NCI-H1105 (cell line): Measurements from ENCODE around the gene IFT57.

ENCODE experiments used
- DNase-seq: peaks from one replicate; lab custom pipeline; 2025; lab: John Stamatoyannopoulos, UW

The IFT57 gene

GRCh38 chr3:108218811-108219210 lies 3.4 kb downstream of the IFT57 start:
- no peak for DNase-seq

GRCh38 chr3:108215871-108216270 lies 6.4 kb downstream of the IFT57 start:
- no peak for DNase-seq

- DNase-seq = no peak
Observed at GRCh38 chr3:108209579-108209978, 12.6 kb downstream of the IFT57 start.

- DNase-seq = no peak
Observed at GRCh38 chr3:108208831-108209230, 13.4 kb downstream of the IFT57 start.

DNA sequence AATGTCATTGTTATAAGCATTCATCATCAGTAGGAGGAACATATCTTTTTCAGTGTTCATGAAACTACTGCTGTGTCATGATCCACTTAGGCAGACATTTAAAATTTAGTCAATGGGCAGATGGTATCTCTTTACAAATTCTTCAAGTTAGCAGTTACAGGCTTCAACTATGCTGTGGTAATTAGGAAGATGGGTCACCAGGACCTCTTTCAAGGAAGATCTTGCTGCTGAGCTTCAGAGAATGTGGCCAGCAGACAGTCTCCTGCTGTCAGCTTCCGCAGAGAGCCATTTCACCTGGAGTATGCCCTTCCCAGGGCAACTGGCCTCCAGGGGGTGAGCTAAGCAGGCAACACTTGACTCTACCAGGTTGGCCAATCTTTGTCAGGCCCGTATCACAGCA lies 19.4 kb downstream of the IFT57 start:
- DNase-seq = no peak

DNA sequence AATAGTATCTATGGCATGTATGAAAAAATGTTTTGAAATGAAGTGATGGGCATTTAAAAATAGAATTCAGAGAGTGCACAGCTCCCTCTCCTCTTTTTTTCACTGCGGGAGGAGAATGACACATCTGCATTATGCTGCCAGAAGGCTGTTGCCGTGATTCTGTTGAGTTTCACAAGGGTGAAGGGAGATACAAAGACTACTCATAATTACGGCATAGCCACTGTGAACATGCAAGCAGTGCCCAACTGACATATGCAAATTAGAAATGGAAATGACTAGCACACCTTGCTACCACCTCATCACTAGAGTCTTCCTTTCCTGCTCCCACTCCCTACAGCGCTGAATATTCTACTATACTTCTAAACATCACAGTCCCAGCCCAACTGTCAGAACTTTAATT lies 20.1 kb downstream of the IFT57 start:
- DNase-seq = no peak

GRCh38 chr3:108201258-108201657 lies 21.0 kb downstream of the IFT57 start:
- no peak for DNase-seq

DNA sequence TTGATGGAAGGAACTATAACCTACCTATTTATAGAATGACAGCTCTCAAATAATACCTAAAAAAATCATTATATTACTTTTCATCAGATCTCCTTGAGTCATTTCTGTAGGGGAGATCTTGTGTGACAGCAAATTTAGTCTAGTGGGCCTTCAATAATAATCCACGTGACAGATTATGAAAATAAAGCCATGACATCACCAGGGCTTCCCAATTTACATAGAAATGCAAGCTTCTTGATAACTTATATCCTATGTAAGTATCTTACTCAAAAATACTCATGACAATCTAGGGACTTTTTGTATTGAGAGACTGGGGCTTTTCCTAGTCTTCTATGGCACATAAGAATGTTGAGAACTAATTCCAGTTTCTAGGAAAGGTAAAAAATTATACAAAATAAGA lies 21.6 kb downstream of the IFT57 start:
- DNase-seq = no peak

GRCh38 chr3:108200024-108200423 lies 22.2 kb downstream of the IFT57 start:
- no peak for DNase-seq

GRCh38 chr3:108191394-108191793 lies 30.8 kb downstream of the IFT57 start:
- DNase-seq = no peak

DNA sequence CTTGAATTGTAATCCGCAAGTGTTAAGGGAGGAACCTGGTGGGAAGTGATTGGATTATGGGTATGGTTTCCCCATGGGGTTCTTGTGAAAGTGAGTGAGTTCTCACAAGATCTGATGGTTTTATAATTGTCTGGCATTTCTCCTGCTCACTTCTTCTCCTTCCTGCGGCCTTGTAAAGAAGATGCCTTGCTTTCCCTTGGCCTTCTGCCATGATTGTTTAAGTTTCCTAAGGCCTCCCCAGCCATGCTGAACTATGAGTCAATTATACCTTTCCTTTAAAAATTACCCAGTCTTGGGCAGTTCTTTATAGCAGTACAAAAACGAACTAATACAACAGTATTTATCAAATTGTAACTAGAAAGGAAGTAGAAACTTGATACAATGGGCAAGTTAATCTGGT lies 31.9 kb downstream of the IFT57 start:
- no peak for DNase-seq

- no peak for DNase-seq
Observed at GRCh38 chr3:108189440-108189839, 32.8 kb downstream of the IFT57 start.

GRCh38 chr3:108185536-108185935 lies 36.7 kb downstream of the IFT57 start:
- no peak for DNase-seq

GRCh38 chr3:108184824-108185223 lies 37.4 kb downstream of the IFT57 start:
- no peak for DNase-seq

DNA sequence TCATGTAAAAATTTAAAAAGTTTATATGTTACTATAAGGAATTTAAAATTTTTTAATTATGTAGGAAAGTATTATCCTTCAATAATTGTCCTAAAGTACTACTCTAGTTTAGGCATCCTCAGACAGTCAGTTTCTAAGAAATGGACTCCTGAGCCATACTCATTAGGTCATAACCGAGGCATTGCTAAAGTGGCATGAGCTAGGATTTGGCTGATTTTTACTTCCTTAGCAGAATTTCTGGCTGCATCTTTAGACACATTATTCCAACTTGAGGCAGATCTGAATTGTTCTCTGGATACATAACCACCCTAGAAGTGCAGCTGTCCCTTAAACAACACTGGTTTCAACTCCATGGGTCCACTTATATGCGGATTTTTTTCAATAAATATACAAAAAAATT lies 38.3 kb downstream of the IFT57 start:
- DNase-seq = no peak

GRCh38 chr3:108183181-108183580 lies 39.0 kb downstream of the IFT57 start:
- DNase-seq = peak; percentile 45

- peak; percentile 37 for DNase-seq
Observed at GRCh38 chr3:108182339-108182738, 39.9 kb downstream of the IFT57 start.

GRCh38 chr3:108181172-108181571 lies 41.1 kb downstream of the IFT57 start:
- DNase-seq = no peak

GRCh38 chr3:108180194-108180593 lies 42.0 kb downstream of the IFT57 start:
- peak; percentile 35 for DNase-seq

DNA sequence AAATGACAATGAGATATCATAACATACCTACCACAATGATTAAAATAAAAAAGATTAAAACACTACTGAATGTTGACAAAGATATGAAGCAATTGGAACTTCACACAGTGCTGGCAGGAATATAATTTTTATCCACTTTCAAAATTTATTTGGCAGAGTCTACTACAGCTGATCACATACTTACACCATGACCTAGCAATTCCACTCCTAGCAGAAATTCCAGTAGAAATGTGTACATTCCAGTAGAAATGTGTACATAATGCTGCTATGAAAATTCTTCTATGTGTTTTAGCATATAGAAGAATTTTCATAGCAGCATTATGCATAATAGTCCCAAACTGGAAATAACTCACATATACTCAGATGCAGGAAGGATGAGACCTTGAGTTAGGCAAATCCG lies 43.5 kb downstream of the IFT57 start:
- no peak for DNase-seq

GRCh38 chr3:108177536-108177935 lies 44.7 kb downstream of the IFT57 start:
- no peak for DNase-seq

GRCh38 chr3:108175352-108175751 lies 46.9 kb downstream of the IFT57 start:
- DNase-seq = no peak

DNA sequence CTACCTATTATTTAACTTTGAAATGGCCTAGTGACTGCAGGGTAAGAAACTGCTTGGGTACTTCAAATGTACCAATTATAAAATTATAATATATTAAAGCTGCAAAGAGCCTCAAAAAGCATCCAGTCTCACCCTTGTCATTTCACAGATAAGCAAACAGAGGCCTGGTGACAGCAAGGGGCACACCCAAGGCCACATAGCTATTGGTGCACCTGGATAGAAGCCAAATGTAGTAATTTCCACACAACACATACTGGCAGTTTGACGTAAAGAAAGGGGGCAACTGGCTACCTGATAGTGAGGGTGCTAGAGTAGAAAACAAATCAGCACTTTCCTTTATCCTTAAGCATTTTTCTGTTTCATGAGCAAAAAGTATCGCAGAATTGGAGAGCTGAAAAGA lies 51.1 kb downstream of the IFT57 start:
- peak; percentile 28 for DNase-seq

GRCh38 chr3:108164391-108164790 lies 57.8 kb downstream of the IFT57 start:
- DNase-seq = no peak

DNA sequence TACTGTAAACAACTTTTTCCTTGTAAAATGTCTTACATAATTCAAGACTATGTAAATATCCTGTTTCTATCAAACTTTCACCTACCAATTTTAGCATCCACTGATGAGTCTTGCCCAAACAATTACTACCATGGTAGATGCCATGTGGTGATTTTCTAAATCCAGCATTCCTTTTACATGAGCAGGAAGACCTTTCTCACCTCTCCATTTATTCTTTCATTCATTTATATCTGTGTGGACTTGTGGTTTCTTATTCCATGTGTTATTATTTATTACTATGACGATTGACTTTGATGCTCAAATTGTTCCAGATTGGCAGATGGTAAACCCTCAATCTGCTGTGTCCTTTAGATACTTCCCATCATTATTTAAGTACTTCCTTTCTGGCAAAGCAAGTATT lies 62.4 kb downstream of the IFT57 start:
- DNase-seq = no peak
